ENCODE results near the gene GMFB.

Gene GMFB

GRCh38 chr14:54498579-54498978 is 9.8 kb upstream of the GMFB start:
- no peak for DNase-seq (ENCODE audit: low read depth)
- no peak for TF ChIP-seq CTCF (conservative IDR thresholded peaks at IDR 0.05; ENCODE audit: control insufficient read depth, insufficient read depth, low read depth, low read length)
- H3K4me3 ChIP-seq (ENCODE audit: control insufficient read depth, low read depth, low read length), result no peak overlapping the region

- no peak for DNase-seq (ENCODE audit: low read depth)
- H3K4me3 ChIP-seq (ENCODE audit: control insufficient read depth, low read depth, low read length), result no peak overlapping the region
- TF ChIP-seq CTCF (conservative IDR thresholded peaks at IDR 0.05; ENCODE audit: control insufficient read depth, insufficient read depth, low read depth, low read length), result no peak
Observed at GRCh38 chr14:54498095-54498531, 9.3 kb upstream of the GMFB start.

- no peak for DNase-seq (ENCODE audit: low read depth)
- no peak overlapping the region for H3K4me3 ChIP-seq (ENCODE audit: control insufficient read depth, low read depth, low read length)
- no peak for TF ChIP-seq CTCF (conservative IDR thresholded peaks at IDR 0.05; ENCODE audit: control insufficient read depth, insufficient read depth, low read depth, low read length)
Observed at GRCh38 chr14:54497224-54497623, 8.4 kb upstream of the GMFB start.

- no peak for TF ChIP-seq CTCF (conservative IDR thresholded peaks at IDR 0.05; ENCODE audit: control insufficient read depth, insufficient read depth, low read depth, low read length)
- no peak for DNase-seq (ENCODE audit: low read depth)
- H3K4me3 ChIP-seq (ENCODE audit: control insufficient read depth, low read depth, low read length), result no peak overlapping the region
Observed at GRCh38 chr14:54493293-54493692, 4.5 kb upstream of the GMFB start.

- DNase-seq (ENCODE audit: low read depth), result no peak
- no peak overlapping the region for H3K4me3 ChIP-seq (ENCODE audit: control insufficient read depth, low read depth, low read length)
- TF ChIP-seq CTCF (conservative IDR thresholded peaks at IDR 0.05; ENCODE audit: control insufficient read depth, insufficient read depth, low read depth, low read length), result no peak
Observed at GRCh38 chr14:54490445-54491175, 1.8 kb upstream of the GMFB start.

GRCh38 chr14:54489731-54490444 is 1.1 kb upstream of the GMFB start:
- H3K4me3 ChIP-seq (ENCODE audit: control insufficient read depth, low read depth, low read length), result peak overlapping the region; percentile 94
- TF ChIP-seq CTCF (conservative IDR thresholded peaks at IDR 0.05; ENCODE audit: control insufficient read depth, insufficient read depth, low read depth, low read length), result no peak
- DNase-seq (ENCODE audit: low read depth), result peak; percentile 43
